Tibial nerve (tissue), 4 donors: ENCODE data around the gene MAPK4. TPM values are rescaled to one million over a fixed set of nuclear protein-coding genes. Genes with fewer than 3 reads are reported as not detected.
"Not testable (repeated sequence)": the region's sequence is repeated elsewhere in the genome, so short reads cannot be mapped to it uniquely, and the experiment has no call there.

Experiments
- DNase-seq, 2 donors: peaks; one replicate each; pipeline ENCODE4 v3.0.0-alpha.2; 2019; ENCODE audit warnings: low spot score in 2 of 2
- H3K27ac ChIP-seq, 4 donors: fragments of 200-600 bp; sonication (generic) in 3 of 4; one replicate each; pipeline ENCODE4 v1.5.1; 2017 to 2019; ENCODE audit warnings: mild to moderate bottlenecking in 1 of 4
- H3K27me3 ChIP-seq, 2 donors: fragments of 200-600 bp; sonication (generic) in 1 of 2; one replicate each; pipeline versions ENCODE4 v1.5.1 to v1.6.0; 2017 to 2019
- H3K36me3 ChIP-seq, 3 donors: fragments of 200-600 bp; sonication (generic); one replicate each; pipeline ENCODE4 v1.5.1; 2018 to 2019
- H3K4me1 ChIP-seq, 4 donors: fragments of 200-600 bp; sonication (generic) in 3 of 4; one replicate each; pipeline ENCODE4 v1.5.1; 2017 to 2019
- H3K4me3 ChIP-seq, 4 donors: fragments of 200-600 bp; sonication (generic) in 3 of 4; one replicate each; pipeline ENCODE4 v1.5.1; 2017 to 2019; ENCODE audit warnings: mild to moderate bottlenecking in 1 of 4, moderate library complexity in 1 of 4
- H3K9me3 ChIP-seq, 4 donors: fragments of 200-600 bp; sonication (generic) in 3 of 4; one replicate each; pipeline ENCODE4 v1.5.1; 2017 to 2019
- EP300 ChIP-seq, 2 donors: sonication (generic); formaldehyde crosslinking; IDR thresholded peaks; one replicate each; pipeline ENCODE4 v1.6.1; 2017; ENCODE audit warnings: antibody characterized with exemption in 2 of 2, mild to moderate bottlenecking in 1 of 2
- POLR2A ChIP-seq, 2 donors: fragments of 450-650 bp; IDR thresholded peaks; one replicate each; pipeline ENCODE4 v1.6.1; 2017; ENCODE audit warnings: antibody characterized with exemption in 2 of 2, mild to moderate bottlenecking in 2 of 2, moderate library complexity in 2 of 2
- WGBS, 2 donors: methylation state at CpG; one replicate each; pipeline ENCODE4 v1.1.5; 2018; 5-methylcytosine and 5-hydroxymethylcytosine counted together
- total RNA-seq, 4 donors: library from RNA; depleted of rRNA; stranded (reverse); fragments of >200 nt; gene quantifications; one replicate each; pipeline ENCODE4 v1.1.0, GENCODE V29; 2016
- TF ChIP-seq, protein P1 (sequence below), 5 experiments: fragments of 200-600 bp in 3 of 5; fragments of 450-650 bp in 2 of 5; sonication (generic) in 3 of 5; IDR thresholded peaks; one replicate each; pipeline ENCODE4 v1.5.1; 2016 to 2019; ENCODE audit warnings: antibody characterized with exemption in 5 of 5, mild to moderate bottlenecking in 3 of 5, moderate library complexity in 2 of 5

MAPK4 gene
- total RNA-seq, 4 donors from 2014 or later = 1.4 to 10.8 (median 2.3) TPM

DNA sequence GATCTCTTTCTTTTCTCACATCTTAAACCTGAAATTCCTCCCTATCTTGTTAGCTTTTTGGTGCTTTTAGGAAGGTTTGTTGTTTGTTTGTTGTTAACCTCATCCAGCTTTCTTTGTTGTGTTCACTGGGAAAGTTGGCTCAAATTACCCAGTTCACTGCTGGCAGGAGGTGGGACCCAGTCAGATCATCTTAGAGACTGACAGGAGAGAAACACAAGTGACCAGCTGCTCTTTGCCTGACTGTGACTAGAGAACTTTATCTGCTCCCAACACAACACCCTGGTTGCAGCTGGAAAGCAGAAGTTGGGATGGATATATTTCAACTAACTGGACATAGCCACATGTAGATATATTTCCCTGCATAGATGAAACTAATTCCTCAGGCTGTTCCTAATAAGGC, 10.0 kb downstream of the MAPK4 start:
- H3K36me3 ChIP-seq = no peaks in the 10 kb centered on the region
- peaks cover 0 to 5% (median 0%) of the 10 kb centered on the region in 4 donors for H3K9me3 ChIP-seq
- H3K4me1 ChIP-seq = no peaks in the 10 kb centered on the region
- TF ChIP-seq EP300 (IDR thresholded peaks at IDR 0.05) (no peak), POLR2A (IDR thresholded peaks at IDR 0.05) (no peak)
- TF ChIP-seq, protein P1, sequence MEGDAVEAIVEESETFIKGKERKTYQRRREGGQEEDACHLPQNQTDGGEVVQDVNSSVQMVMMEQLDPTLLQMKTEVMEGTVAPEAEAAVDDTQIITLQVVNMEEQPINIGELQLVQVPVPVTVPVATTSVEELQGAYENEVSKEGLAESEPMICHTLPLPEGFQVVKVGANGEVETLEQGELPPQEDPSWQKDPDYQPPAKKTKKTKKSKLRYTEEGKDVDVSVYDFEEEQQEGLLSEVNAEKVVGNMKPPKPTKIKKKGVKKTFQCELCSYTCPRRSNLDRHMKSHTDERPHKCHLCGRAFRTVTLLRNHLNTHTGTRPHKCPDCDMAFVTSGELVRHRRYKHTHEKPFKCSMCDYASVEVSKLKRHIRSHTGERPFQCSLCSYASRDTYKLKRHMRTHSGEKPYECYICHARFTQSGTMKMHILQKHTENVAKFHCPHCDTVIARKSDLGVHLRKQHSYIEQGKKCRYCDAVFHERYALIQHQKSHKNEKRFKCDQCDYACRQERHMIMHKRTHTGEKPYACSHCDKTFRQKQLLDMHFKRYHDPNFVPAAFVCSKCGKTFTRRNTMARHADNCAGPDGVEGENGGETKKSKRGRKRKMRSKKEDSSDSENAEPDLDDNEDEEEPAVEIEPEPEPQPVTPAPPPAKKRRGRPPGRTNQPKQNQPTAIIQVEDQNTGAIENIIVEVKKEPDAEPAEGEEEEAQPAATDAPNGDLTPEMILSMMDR (IDR thresholded peaks at IDR 0.05) = no peak
- no peaks in the 10 kb centered on the region for H3K27me3 ChIP-seq
- DNase-seq = no peak
- H3K4me3 ChIP-seq = no peak overlapping the region
- H3K27ac ChIP-seq = no peak overlapping the region

DNA sequence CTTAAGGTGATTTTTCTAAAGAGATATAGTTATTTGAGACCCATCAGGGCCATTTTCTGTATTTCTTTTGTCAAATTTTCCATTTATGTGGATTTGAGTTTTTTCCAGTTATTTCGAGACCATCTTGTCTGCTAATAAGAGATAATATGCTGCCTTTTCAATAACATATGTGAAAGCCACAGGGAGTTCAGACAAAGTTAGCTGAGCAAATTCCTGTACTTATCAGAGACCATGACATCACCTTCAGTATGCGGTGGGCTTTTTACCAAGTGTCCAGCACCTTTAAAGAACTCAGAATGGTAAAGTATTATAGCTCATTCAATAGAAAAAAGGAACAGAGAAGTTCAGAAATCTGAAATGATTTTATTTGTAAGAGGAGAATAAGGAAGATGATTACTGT, 11.7 kb downstream of the MAPK4 start:
- no peaks in the 10 kb centered on the region for H3K36me3 ChIP-seq
- no peaks in the 10 kb centered on the region for H3K27me3 ChIP-seq
- H3K27ac ChIP-seq = no peak overlapping the region
- H3K9me3 ChIP-seq = peaks cover 0 to 5% (median 0%) of the 10 kb centered on the region in 4 donors
- no peaks in the 10 kb centered on the region for H3K4me1 ChIP-seq
- no peak for DNase-seq
- 73 to 75% methylated on average over 2 of the region's 2 CpGs for WGBS, 2 donors
- H3K4me3 ChIP-seq = no peak overlapping the region
- no peak for TF ChIP-seq POLR2A (IDR thresholded peaks at IDR 0.05)
- TF ChIP-seq, protein P1 (IDR thresholded peaks at IDR 0.05) = no peak
- no peak for TF ChIP-seq EP300 (IDR thresholded peaks at IDR 0.05)

DNA sequence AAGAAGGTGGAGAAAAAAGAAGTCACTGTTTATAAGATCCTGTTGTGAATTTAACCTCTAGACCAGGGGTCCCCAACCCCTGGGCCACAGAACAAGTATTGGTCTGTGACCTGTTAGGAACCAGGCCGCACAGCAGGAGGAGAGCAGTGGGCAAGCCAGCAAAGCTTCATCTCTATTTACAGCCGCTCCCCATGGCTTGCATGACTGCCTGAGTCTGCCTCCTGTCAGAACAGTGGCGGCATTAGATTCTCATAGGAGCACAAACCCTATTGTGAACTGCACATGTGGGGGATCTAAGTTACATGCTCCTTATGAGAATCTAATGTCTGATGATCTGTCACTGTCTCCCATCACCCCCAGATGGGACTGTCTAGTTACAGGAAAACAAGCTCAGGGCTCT, 13.3 kb downstream of the MAPK4 start:
- WGBS, 2 donors = 62 to 68% methylated on average over 3 of the region's 3 CpGs
- H3K9me3 ChIP-seq, H3K36me3 ChIP-seq, H3K4me3 ChIP-seq, H3K4me1 ChIP-seq, H3K27ac ChIP-seq, DNase-seq, H3K27me3 ChIP-seq: not testable (repeated sequence)

DNA sequence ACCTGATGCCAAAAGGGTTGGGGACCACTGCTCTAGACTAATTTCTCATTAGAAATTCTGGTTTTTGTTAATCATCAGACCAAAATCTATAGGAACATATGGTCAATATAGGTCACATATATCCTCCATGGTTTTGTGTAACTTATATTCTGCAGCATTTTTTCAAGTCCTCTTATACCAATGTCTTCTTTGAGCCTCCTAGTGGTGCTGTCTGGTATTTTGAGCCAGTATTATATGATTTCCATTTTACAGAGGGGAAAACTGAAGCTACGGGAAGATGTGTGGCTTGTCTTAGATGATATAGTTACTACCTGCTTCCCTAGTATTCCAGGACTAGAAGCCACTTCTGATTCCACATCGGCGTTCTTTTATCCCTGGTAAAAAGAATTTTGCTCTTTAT, 13.8 kb downstream of the MAPK4 start:
- WGBS, 2 donors = 78 to 81% methylated on average over 3 of the region's 3 CpGs
- Histone ChIP-seq H3K27me3 (no peaks in the 10 kb centered on the region), H3K4me1 (no peaks in the 10 kb centered on the region), H3K27ac (no peak overlapping the region), H3K9me3 (no peaks in the 10 kb centered on the region), H3K4me3 (no peak overlapping the region), H3K36me3 (no peaks in the 10 kb centered on the region)
- DNase-seq = no peak
- TF ChIP-seq, protein P1 (IDR thresholded peaks at IDR 0.05) = no peak
- no peak for TF ChIP-seq POLR2A (IDR thresholded peaks at IDR 0.05)
- no peak for TF ChIP-seq EP300 (IDR thresholded peaks at IDR 0.05)

DNA sequence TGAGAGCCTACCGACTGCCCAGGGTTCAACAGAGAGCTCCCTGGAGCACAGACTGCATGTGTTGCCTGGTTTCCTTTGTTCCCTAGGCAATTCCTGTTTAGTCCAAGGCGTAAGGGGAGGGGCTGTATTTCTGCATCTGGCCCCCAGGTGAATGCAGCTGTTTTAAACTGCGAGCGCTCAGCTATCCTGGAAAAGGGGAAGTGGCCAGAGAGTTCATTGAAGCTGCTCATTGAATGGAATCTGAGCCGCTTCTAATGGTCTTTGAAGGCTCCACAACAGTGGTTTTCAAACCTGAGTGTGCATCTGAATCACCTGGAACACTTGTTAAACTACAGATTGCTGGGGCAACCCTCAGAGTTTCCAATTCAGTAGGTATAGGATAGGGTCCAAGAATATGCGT, 18.1 kb downstream of the MAPK4 start:
- H3K9me3 ChIP-seq = peaks cover 0 to 6% (median 0%) of the 10 kb centered on the region in 4 donors
- no peak for TF ChIP-seq EP300 (IDR thresholded peaks at IDR 0.05)
- TF ChIP-seq POLR2A (IDR thresholded peaks at IDR 0.05) = no peak
- TF ChIP-seq, protein P1 (IDR thresholded peaks at IDR 0.05) = no peak
- no peaks in the 10 kb centered on the region for H3K36me3 ChIP-seq
- DNase-seq = no peak
- H3K4me3 ChIP-seq = no peak overlapping the region
- no peaks in the 10 kb centered on the region for H3K27me3 ChIP-seq
- H3K27ac ChIP-seq = no peak overlapping the region
- no peaks in the 10 kb centered on the region for H3K4me1 ChIP-seq
- WGBS, 2 donors = 62 to 74% methylated on average over 6 of the region's 6 CpGs

DNA sequence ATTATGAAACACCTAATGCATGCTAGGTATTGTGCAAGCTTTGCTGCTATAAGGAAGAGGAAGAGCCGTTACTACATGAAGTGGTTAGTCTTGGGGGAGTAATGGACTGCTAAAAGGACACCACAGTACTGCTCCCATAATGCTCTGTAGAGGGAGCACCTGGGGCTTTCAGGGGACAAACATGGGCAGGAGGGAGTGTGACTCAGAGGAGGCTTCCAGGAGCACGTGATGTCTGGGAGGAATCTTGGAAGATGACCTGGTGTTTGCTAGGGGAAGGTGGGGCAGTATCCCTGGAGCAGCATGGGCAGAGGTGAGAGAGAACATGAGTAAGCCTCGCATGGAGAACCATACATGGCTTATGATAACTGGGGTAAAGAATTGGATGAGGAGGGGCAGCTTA, 18.8 kb downstream of the MAPK4 start:
- 82 to 88% methylated on average over 3 of the region's 3 CpGs for WGBS, 2 donors

More for the DNA sequence above, 18.8 kb downstream of the MAPK4 start:
- Histone ChIP-seq H3K9me3 (peaks cover 0 to 8% (median 0%) of the 10 kb centered on the region in 4 donors), H3K36me3 (no peaks in the 10 kb centered on the region), H3K4me1 (no peaks in the 10 kb centered on the region), H3K4me3 (no peak overlapping the region), H3K27ac (no peak overlapping the region), H3K27me3 (no peaks in the 10 kb centered on the region)
- no peak for DNase-seq
- TF ChIP-seq, protein P1 (IDR thresholded peaks at IDR 0.05) = no peak
- TF ChIP-seq EP300 (IDR thresholded peaks at IDR 0.05) = no peak
- no peak for TF ChIP-seq POLR2A (IDR thresholded peaks at IDR 0.05)
